ENCODE measurements around the gene ALKBH5. TPM values are rescaled to one million over a fixed set of nuclear protein-coding genes. Genes with fewer than 3 reads are reported as not detected.

The ALKBH5 gene
- total RNA-seq, 1 experiment from 2014 or later, result 97.8 TPM

DNA sequence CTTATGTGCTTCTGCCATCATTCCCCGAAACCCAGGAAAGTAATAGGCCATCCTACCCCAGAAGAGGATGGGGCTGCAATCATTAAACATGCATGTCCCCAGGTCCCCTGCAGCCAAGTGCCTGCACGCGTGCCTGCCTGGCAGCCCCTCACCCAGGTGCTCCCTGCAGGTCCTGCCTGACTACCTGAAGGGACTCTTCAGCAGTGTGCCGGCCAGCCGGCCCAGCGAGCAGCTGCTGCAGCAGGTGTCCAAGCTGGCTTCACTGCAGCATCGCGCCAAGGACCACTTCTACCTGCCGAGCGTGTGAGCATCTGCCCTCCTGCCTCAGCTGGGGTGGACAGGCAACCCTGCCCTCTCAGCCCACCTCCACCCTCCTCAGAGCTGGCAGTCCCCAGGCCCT is 16.2 kb upstream of the ALKBH5 start (continued):
- TF ChIP-seq, protein P1, sequence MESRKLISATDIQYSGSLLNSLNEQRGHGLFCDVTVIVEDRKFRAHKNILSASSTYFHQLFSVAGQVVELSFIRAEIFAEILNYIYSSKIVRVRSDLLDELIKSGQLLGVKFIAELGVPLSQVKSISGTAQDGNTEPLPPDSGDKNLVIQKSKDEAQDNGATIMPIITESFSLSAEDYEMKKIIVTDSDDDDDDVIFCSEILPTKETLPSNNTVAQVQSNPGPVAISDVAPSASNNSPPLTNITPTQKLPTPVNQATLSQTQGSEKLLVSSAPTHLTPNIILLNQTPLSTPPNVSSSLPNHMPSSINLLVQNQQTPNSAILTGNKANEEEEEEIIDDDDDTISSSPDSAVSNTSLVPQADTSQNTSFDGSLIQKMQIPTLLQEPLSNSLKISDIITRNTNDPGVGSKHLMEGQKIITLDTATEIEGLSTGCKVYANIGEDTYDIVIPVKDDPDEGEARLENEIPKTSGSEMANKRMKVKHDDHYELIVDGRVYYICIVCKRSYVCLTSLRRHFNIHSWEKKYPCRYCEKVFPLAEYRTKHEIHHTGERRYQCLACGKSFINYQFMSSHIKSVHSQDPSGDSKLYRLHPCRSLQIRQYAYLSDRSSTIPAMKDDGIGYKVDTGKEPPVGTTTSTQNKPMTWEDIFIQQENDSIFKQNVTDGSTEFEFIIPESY (IDR thresholded peaks at IDR 0.05; ENCODE audit: extremely low read depth, insufficient replicate concordance, low read length), result no peak
- TF ChIP-seq JUND (IDR thresholded peaks at IDR 0.05) (no peak), EZH2phosphoT487 (IDR thresholded peaks at IDR 0.05; ENCODE audit: borderline replicate concordance) (no peak), ELF1 (IDR thresholded peaks at IDR 0.05; ENCODE audit: borderline replicate concordance, low read depth) (no peak)

DNA sequence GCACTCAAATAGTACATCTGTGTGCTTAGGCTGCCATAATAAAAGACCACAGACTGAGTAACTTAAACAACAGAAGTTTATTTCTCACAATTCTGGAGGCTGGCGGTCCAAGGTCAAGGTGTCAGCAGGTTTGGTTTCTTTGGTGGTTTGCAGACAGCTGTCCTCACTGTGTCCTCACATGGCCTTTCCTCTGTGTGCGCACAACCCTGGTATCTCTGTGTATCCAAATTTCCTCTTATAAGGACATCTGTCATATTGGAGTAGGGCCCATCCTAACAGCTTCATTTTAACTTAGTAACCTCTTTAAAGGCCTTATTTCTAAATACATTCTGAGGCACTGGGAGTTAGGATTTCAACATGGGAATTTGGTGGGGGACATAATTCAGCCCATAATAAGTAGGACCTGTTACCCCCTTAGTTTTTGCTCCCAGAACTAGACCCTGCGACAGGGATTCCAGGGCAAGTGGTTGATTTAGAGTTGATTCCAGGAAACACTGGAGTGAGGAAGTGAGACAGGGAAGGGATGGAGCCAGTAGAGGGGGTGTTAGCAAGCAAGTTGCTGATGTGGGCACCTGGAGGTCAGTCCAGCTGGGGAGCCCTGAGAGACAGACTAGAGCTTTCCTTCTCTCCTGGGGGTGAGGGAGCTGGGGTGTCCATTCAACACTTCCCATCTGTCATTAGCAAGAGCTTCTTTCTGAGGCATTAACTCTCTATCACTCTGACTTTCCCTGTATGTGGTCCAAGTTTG is 10.9 kb upstream of the ALKBH5 start:
- BruUV-seq (replicated peaks), result no TSS peak
- Histone ChIP-seq H3K9ac (ENCODE audit: low read length) (no peak overlapping the region), H3K4me3 (replicated peaks in 1 of 2; ENCODE audit: low read depth in 1 of 2, low read length in 2 of 2) (no peak overlapping the region), H3K9me3 (ENCODE audit: control insufficient read depth in 1 of 2, insufficient read depth in 1 of 2, low read depth in 1 of 2, low read length in 2 of 2) (no peaks in the 10 kb centered on the region; a peak in 1 of 4 replicates), H3K9me2 (ENCODE audit: insufficient read depth) (no peaks in the 10 kb centered on the region), H3K27ac (ENCODE audit: low read depth, low read length) (no peak overlapping the region), H4K20me1 (ENCODE audit: insufficient read depth) (no peaks in the 10 kb centered on the region), H3K36me3 (ENCODE audit: control insufficient read depth in 1 of 2, insufficient read depth in 2 of 2, low read length in 2 of 2) (no peaks in the 10 kb centered on the region), H3K27me3 (ENCODE audit: insufficient read depth, low read length) (no peaks in the 10 kb centered on the region), H3K79me2 (ENCODE audit: insufficient read depth, low read length) (no peaks in the 10 kb centered on the region), H3K4me1 (ENCODE audit: control insufficient read depth in 1 of 2, insufficient read depth in 2 of 2, low read length in 2 of 2) (no peaks in the 10 kb centered on the region), H2AFZ (ENCODE audit: low read depth, low read length, poor library complexity, severe bottlenecking) (no peak overlapping the region), H3K4me2 (ENCODE audit: low read length) (no peak overlapping the region)
- RAD21 ChIA-PET (ENCODE audit: low non-redundant PET in 1 of 2, low total read pairs in 2 of 2, uncharacterized antibody in 2 of 2, unreplicated experiment in 2 of 2), result no interaction called here
- intact Hi-C loops (cut with micrococcal nuclease), result no loop called here
- CTCF ChIA-PET, result no interaction called here
- no peak for ATAC-seq
- TF ChIP-seq POLR2AphosphoS5 (IDR thresholded peaks at IDR 0.05; ENCODE audit: low read depth, low read length) (no peak), SIN3A (IDR thresholded peaks at IDR 0.05; ENCODE audit: low read depth) (no peak), EZH2 (IDR thresholded peaks at IDR 0.05) (no peak), EGR1 (IDR thresholded peaks at IDR 0.05; ENCODE audit: low read depth) (no peak), YY1 (IDR thresholded peaks at IDR 0.05; ENCODE audit: extremely low read depth, insufficient replicate concordance, low read depth, low read length) (no peak), SP1 (IDR thresholded peaks at IDR 0.05; ENCODE audit: low read depth) (no peak), ZFX (IDR thresholded peaks at IDR 0.05) (no peak), SRF (IDR thresholded peaks at IDR 0.05; ENCODE audit: low read depth) (no peak)
- TF ChIP-seq, protein P2, sequence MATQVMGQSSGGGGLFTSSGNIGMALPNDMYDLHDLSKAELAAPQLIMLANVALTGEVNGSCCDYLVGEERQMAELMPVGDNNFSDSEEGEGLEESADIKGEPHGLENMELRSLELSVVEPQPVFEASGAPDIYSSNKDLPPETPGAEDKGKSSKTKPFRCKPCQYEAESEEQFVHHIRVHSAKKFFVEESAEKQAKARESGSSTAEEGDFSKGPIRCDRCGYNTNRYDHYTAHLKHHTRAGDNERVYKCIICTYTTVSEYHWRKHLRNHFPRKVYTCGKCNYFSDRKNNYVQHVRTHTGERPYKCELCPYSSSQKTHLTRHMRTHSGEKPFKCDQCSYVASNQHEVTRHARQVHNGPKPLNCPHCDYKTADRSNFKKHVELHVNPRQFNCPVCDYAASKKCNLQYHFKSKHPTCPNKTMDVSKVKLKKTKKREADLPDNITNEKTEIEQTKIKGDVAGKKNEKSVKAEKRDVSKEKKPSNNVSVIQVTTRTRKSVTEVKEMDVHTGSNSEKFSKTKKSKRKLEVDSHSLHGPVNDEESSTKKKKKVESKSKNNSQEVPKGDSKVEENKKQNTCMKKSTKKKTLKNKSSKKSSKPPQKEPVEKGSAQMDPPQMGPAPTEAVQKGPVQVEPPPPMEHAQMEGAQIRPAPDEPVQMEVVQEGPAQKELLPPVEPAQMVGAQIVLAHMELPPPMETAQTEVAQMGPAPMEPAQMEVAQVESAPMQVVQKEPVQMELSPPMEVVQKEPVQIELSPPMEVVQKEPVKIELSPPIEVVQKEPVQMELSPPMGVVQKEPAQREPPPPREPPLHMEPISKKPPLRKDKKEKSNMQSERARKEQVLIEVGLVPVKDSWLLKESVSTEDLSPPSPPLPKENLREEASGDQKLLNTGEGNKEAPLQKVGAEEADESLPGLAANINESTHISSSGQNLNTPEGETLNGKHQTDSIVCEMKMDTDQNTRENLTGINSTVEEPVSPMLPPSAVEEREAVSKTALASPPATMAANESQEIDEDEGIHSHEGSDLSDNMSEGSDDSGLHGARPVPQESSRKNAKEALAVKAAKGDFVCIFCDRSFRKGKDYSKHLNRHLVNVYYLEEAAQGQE (IDR thresholded peaks at IDR 0.05; ENCODE audit: low read depth), result no peak
- POLR2A ChIA-PET, result no interaction called here
- DNase-seq (ENCODE audit: low read depth, low spot score), result no peak
